SKM-1 (cell line): ENCODE measurements around the gene AANAT.

Experiments used
- DNase-seq: peaks from one replicate; lab custom pipeline; 2025; ENCODE audit not compliant: unreplicated experiment; lab: John Stamatoyannopoulos, UW

Gene AANAT

DNA sequence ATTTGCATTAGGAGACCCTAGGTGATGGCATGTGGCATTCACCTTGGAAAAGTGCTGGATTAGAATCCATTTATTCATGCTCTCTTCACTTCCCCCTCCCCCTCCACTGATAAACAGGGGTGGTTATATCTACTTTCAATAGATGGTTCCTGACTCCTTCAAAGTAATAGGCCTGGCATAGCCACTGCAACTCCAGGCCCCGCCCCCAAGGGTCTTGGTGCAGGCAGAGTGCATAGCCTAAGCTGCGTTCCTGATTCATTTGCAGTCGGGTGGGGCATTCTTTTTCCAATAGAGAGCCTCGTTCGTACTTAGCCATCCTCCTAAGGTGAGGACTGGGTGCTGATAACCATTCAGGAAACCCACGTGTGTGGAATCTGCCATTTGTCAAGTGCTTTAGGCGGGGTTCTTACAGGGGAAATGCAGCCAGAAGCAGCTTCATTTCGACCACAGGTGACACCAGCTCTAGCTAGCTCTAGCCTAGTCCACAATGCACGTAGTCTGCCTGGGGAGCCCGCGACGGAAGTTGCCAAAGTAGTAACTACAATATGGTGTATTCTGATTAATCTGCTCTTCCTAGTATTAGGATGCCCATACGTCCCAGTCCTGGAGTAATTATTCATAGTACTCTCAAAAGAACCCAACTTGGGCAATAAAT, 25.6 kb upstream of the AANAT start:
- DNase-seq, result no peak

DNA sequence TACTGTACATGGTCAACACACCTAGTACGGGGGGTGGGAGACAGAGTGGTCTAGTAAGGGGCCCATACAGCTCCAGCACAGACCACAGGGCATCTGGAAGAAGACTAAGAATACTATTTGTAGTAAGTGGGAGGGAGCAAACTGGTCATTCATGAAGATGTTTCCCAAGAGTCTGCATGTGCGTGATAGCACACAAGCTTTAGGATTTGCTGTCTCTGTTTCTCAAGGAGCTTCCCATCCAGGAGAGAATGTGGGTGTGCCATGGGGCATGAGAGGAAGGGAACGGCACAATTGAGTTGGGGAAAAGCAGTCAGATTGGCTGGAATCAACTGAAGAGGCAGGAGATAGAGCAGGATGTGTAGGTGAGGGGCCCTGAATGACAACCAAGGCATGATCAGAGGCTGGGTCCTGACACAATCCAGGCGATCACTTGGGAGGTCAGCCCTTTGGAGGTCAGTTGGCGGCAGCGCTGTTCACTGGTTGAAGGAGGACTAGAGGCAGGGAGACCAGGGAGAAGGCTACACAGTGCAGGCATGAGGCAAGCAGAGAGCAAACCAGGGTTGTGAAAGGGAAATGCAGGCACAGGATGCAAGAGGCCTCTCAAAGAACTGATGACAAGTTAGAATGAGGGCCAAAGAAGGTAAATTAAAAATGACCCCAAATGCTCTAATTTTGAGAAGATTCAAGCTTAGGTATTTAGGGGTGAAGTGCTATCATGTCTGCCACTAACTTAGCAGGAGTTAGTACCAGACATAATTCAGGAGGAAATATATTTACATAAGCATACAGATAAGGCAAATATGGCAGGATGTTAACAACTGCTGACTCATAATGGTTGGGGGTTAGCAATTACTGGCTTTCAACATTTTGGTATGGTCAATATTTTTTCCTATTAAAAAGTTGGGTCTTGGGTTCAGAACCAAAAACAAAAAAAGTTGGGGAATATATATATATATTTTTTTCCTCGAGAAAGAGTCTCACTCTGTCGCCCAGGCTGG, 24.8 kb upstream of the AANAT start:
- DNase-seq, result no peak

DNA sequence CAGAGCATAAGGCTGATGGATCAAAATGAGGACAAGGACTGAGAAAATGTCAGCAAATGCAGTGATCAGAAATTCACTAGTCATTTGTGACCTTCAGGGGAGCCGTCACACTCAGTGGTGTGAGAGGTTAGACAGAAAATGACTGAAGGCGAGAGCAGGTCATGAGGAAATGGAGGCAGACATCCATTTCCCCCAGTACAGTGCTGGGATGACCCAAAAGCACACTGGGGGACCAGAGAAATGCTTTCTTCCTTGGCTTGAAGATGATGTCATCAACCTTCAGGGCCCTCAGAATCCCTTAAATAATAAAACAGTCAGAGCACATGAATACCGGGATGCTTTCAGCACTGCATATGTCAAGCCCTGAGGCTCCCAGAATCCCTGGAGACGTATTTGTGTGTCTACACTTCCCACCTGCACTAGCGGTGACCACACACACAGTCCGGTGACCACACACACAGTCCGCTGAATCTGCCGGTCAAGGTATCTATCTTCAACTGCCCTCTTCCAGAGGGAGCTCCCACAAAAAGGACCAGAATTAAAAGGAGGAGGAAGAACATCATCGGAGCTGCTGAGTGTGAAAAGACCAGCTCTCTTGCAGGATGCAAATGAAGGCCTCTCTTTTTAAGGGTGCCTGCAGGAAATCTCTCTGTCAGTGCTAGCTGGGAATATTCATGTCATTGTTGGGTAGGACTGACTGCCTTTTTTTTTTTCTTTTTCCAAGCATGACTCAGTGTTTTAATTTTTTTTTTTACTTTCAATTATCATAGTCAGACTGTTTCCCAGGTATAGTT, 22.7 kb upstream of the AANAT start:
- no peak for DNase-seq

DNA sequence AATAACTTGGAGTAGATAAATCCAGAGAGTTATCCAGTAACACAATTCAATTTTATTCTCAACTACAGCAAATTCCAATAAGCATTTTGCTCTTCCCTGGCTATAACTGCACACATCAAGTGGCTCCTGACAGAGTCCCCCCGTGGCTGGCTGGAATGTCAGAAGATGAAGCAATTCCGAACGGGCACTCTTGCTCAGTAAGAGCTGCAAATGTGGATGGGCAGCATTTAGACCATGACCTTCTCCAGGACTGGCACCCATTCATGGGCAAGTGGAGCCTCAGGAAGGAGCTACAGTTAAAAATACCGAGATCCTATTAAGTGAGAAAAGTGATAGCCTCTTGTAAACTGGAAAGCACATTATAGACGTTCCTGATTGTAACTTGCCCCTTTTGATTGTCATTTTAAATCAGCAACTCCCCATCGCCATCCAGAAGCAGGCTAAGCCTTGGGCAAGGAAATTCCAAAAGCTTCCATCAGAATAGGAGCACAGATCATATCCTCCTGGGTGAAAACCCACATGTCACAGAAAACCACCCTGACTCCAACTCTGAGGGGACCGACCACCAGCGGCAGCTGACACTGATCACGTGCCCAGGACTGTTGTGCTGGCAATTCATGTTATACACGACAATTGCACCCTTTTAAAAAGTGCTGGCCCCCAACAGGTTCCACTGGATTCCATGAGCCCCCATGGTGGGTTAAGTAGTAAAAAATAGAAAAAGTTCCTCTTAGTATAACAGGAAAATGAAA, 21.5 kb upstream of the AANAT start:
- no peak for DNase-seq

- no peak for DNase-seq
Observed at GRCh38 chr17:76446449-76447231, 20.8 kb upstream of the AANAT start.

GRCh38 chr17:76447931-76448652, 19.3 kb upstream of the AANAT start:
- no peak for DNase-seq

GRCh38 chr17:76449126-76449525, 18.3 kb upstream of the AANAT start:
- DNase-seq, result no peak

DNA sequence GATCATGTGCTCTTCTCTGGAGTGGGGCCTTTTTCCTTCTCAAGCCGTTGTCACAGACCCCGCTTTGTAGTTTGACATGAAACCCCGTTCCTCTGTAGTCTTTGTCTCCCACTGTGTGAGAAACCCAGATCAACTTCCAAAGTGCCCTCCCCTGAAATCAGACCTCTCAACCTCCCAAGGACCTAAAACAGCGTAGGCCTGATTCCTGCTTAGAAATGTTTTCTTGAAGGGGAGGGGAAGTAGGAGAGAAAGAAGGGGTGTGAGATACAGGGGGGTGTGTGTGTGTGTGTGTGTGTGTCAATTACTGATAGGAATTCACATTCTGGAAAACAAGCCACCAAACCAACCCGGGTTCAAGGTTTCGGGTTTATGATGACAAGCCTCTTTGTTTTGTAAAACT, 15.9 kb upstream of the AANAT start:
- no peak for DNase-seq

GRCh38 chr17:76452127-76452659, 15.2 kb upstream of the AANAT start:
- DNase-seq, result no peak

DNA sequence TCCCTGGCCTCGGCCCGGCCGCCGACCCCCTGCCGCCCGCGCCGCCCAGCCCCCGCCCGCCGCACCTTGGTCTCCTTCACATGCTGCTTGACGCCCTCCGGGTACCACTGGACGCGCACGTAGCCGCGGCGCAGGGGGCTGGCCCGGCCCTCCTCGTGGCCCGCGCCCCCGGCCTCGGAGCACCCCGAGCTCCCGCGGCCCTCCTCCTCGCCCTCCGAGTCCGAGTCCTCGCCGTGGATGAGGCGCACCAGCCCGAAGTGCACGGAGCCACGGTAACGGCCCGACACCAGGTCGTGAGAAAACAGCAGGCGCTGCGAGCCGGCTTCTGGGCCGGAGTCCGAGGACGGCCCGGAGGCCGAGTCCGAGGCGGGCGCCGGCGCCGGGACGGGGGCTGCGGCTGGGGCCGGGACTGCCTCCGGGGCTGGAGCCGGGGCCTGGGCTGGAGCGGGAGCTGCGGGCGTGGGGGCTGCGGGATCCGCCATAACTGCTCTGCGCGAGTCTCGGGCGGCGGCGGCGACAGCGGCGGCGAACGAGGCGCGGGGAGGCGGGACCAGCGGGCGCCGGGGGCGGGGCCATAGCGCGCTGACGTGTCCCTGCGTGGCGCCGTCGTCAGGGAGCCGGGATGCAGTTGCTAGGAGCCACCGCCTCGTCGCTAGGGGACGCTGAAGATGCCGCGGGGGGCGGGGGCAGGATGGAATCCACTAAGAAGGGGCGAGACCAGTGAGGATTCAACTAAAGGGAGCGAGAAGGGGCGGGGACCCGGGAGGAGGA, 14.6 kb upstream of the AANAT start, which contains the start of gene UBE2O:
TSS of gene UBE2O (minus strand) at position 493 of the 771 bp plus-strand sequence. CDS start at position 482, 11 bp downstream.
- DNase-seq, result peak; percentile 69

- DNase-seq, result no peak
Observed at GRCh38 chr17:76453431-76453743, 14.0 kb upstream of the AANAT start.

DNA sequence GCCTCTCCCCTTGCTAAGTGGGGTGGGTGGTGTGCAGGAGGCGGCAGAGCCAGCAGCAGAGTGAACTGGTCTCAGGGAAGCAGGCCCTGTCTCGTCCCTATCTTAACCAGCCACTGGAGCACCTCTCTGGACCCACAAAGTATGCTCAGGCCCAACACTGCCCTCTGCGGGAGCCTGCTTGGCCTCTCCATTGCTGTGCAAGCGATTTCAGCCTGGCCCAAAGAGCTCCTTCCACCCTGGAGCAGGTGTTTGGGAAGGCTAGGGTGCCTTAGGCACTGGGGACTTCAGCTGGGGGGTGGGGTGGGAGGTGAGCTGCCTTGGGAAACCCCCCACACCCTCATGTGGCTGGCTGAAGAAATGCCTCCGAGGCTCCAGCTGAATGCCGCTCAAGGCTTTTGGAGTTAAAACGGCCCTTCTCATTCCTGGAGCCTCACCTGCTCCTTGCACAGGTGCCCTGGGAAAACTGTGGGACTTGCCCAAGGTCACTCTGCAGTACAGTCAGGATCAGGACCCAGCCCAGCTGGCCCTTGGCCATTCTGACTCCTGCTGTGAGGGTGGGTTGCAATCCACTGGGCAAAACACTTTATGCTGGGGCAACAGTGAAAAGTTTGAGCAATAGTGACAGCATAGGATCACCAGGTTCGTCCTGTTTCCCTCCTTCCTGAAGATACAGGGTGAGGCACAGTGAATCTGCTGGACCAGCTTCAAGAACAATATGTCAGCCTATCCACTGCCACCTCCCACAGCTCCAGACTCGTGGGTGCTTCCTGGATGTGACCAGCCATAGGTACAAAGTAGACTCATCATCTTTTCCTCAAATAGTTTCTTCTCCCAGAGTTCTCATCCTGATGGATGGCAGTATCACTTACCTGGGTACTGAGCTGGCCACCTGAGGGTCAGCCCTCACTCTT, 8.6 kb upstream of the AANAT start:
- DNase-seq, result no peak

DNA sequence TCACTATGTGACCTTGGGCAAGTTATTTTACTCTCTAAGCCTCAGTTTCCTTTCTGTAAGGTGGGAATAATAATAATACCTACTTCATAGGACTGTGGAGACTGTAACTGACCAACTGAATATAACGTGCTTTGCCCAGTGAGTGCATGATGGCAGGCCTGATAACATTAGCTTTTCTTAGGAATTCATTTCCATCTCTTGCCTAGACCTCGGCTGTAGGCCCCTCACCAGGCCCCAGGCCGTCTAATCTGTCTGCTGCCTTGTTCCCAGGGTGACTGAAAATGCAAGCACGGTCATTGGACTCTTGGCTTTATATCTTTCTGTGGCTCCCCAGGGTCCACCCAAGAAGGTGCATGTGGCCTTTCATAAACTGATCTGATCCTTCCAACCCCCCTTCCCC, 7.7 kb upstream of the AANAT start:
- no peak for DNase-seq

DNA sequence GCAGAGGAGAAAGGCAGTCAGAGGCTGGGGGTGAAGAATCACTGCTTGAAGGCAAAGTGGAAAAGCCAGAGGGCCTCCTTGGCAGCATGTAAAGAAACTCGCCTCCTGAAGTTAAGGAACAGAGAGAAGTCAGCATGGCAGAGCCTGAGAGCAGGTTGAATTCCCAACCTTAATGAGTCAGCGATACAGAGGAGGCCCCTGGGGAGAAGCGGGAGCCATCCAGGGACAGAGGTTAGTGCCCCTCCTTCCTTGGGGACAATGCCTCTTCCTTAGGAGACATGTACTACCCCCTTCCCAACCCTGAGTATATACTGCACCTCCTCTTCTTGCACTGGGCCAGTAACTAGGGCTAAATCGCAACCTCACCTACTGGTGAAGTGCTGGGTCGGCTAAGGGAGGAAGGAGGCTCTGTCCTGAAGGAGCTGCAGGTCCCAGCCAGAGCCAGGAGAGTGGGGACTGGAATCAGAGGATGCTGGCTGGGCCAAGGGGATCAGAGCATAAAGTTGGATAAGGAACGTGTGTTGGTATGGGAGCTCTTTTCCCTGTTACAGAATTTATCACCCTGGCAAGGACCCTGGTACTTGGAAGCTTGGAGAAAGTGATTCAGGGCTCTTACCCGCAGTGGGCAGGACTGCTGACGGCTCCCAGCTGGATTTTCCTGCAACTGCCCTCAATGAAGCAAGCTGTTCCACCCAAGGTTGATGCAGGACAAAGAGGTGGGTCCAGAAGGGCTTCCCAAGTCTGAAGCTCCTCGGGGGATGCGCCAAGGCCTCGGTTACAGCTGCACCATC, 5.4 kb upstream of the AANAT start:
- no peak for DNase-seq

GRCh38 chr17:76462556-76463290, 4.7 kb upstream of the AANAT start:
- DNase-seq, result no peak

GRCh38 chr17:76466775-76467130, 650 bp upstream of the AANAT start:
- DNase-seq, result no peak
